ENCODE data around the gene NAT9.

The NAT9 gene

GRCh38 chr17:74723891-74724290, 52.3 kb downstream of the NAT9 start:
- DNase-seq, result no peak

GRCh38 chr17:74722782-74723181, 53.4 kb downstream of the NAT9 start:
- no peak for DNase-seq
